Measurements from ENCODE around the gene GPR161.

Gene GPR161

GRCh38 chr1:168104535-168104934 lies 32.2 kb downstream of the GPR161 start:
- DNase-seq = no peak

- DNase-seq = no peak
These were observed 34.2 kb downstream of the GPR161 start for GRCh38 chr1:168102487-168102886.

GRCh38 chr1:168101336-168101735 lies 35.4 kb downstream of the GPR161 start:
- DNase-seq = no peak

- no peak for DNase-seq
These were observed 36.3 kb downstream of the GPR161 start for GRCh38 chr1:168100315-168101002.

GRCh38 chr1:168099337-168099801 lies 37.4 kb downstream of the GPR161 start:
- no peak for DNase-seq

GRCh38 chr1:168098534-168099320 lies 38.0 kb downstream of the GPR161 start:
- no peak for DNase-seq

GRCh38 chr1:168097921-168098528 lies 38.7 kb downstream of the GPR161 start:
- no peak for DNase-seq

- DNase-seq = no peak
These were observed 40.2 kb downstream of the GPR161 start for GRCh38 chr1:168096296-168097165.

GRCh38 chr1:168095476-168095875 lies 41.3 kb downstream of the GPR161 start:
- no peak for DNase-seq

GRCh38 chr1:168093616-168094015 lies 43.1 kb downstream of the GPR161 start:
- DNase-seq = no peak

- no peak for DNase-seq
These were observed 44.0 kb downstream of the GPR161 start for GRCh38 chr1:168092566-168093355.

GRCh38 chr1:168091720-168092550 lies 44.8 kb downstream of the GPR161 start:
- no peak for DNase-seq

GRCh38 chr1:168091063-168091462 lies 45.7 kb downstream of the GPR161 start:
- DNase-seq = no peak

GRCh38 chr1:168090395-168090794 lies 46.3 kb downstream of the GPR161 start:
- no peak for DNase-seq

- DNase-seq = no peak
These were observed 46.8 kb downstream of the GPR161 start for GRCh38 chr1:168089979-168090337.

- DNase-seq = no peak
These were observed 47.3 kb downstream of the GPR161 start for GRCh38 chr1:168089326-168089978.

- no peak for DNase-seq
These were observed 48.0 kb downstream of the GPR161 start for GRCh38 chr1:168088511-168089325.

- DNase-seq = no peak
These were observed 49.0 kb downstream of the GPR161 start for GRCh38 chr1:168087696-168088095.

GRCh38 chr1:168086438-168086837 lies 50.3 kb downstream of the GPR161 start:
- DNase-seq = no peak

GRCh38 chr1:168085401-168085872 lies 51.3 kb downstream of the GPR161 start:
- DNase-seq = no peak

Measured in CD4-positive, alpha-beta T cell treated with Interleukin-21 for 1 hour (primary cell).